ENCODE data around the gene SLC22A8.

GRCh38 chr11:62984451-62984991, 31.1 kb downstream of the SLC22A8 start, which contains the start of gene SLC22A6:
- TF ChIP-seq POLR2AphosphoS5 (IDR thresholded peaks at IDR 0.05) (no peak), CTCF (IDR thresholded peaks at IDR 0.05) (no peak), POLR2A (IDR thresholded peaks at IDR 0.05) (no peak)

Measured in prostate gland (tissue), 2 donors.